ENCODE data around the gene GUCA2B.

GUCA2B gene

DNA sequence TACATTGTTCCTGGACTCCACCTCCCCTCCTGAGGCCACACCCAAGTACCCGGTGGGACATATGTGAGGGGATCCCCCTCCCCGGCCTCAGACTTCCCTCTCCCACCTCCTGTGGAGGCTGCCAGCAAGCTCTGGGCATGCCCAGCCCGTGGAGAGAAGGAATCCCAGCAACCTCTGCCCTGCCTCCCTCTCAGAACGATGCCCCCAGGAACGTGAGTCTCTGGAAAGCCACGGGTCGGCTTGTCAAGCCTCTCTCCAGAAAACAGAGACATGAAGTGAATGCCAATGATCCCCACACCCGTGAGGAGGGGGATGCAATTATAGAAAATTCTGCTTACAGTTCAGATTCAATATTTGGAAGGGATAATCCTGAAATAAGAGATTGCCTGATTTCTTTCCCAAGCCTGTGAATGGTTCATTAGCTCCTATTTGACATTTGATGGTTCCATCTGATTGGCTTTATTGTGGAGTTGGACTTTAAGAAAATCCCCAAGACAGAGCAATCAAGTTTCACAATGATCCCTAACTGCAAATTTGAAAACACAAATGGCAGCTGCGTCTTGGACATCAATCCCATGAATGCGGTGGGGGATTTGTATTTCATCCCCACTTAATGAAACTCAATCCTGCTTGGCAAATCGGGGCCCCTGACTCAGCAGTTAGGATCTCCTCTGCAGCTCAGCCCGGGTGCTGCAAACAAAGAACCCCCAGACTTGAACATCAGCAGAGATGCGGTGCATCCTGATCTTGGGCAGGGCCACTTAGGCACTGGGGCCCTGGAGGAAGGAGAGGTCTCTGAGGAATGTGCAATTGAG, 9.1 kb upstream of the GUCA2B start:
- no peak for DNase-seq

DNA sequence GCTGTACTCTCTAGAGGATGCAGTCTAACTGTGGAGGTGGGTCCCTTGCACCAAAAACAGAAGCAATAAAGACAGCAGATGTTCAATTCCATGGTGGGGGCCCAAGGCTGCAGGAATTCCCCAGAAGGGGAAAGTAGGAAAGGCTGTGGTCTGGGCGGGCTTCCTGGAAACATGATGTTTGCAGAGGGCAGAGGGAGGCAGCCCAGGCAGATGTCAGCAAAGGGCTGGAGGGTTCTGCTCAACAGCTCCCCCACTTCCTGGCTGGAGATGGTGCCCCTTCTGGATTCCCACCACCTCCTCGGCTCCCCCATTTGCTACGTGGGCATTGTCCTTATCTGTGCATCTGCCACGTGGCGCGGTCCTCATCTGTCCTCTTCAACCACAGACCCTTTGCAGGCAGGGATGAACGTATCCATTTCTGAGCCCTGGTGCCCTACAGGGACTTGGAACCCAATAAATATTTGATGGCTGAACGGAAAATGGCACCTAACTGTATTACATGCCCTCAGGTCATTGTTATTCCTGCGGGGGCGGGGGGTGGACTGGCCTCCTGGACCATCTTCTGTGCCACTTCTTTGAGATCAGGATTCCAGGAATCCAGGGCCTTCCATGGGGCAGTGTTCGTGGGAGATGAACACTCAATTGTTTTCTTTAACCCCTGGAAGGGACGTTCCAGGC, 8.4 kb upstream of the GUCA2B start:
- DNase-seq, result no peak

DNA sequence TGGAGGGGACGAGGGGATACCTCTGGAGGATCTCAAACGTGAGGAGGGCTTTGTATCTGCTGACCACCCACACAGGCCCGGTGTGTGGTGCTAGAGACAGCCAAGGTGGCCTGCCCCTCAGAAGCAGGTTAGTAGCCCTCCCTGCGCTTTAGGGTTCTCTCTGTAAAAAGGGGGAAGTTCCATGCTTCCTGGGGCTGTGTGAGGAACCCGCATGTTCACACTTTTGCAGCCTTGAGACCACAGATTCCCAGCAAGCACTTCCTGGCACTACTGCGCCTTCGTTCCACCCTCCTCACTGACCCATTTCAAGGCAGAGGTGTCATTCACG, 7.9 kb upstream of the GUCA2B start:
- no peak for DNase-seq

DNA sequence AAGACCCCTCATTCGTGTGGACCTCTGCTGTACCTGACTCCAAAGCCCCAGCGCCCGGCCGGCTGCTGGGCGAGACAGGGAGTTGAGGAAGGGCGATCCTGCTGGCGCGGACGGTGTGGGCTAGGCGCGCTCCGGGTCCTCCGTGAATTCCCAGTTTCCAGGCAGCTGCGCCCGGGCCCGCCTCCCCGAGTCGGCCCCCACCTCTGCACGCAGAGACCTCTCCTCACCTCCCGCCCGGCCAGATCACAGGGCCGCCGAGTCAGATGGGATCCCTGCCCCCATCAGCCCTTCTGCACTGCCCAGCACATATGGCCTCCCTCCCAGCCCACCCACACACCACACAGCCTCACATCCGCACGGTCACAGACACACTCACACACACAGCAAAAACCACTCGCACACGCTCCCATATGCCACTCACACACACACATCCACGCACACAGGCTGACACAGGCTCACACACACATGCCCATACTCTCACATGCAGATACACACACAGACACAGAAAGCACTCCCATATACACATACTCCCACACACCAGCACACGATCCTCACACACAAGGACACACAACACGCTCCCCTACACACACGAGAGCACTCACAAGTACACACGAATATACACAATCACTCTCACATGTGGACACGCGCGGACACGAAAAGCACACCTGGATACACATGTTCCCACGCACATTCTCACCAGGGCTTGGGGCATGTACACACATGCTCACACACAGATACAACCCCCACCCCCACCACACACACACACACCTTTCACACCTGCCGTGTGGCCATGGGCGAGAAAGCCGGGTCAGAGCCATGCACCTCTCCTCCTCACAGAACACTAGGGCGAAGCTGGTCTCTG, 7.2 kb upstream of the GUCA2B start:
- DNase-seq, result no peak

DNA sequence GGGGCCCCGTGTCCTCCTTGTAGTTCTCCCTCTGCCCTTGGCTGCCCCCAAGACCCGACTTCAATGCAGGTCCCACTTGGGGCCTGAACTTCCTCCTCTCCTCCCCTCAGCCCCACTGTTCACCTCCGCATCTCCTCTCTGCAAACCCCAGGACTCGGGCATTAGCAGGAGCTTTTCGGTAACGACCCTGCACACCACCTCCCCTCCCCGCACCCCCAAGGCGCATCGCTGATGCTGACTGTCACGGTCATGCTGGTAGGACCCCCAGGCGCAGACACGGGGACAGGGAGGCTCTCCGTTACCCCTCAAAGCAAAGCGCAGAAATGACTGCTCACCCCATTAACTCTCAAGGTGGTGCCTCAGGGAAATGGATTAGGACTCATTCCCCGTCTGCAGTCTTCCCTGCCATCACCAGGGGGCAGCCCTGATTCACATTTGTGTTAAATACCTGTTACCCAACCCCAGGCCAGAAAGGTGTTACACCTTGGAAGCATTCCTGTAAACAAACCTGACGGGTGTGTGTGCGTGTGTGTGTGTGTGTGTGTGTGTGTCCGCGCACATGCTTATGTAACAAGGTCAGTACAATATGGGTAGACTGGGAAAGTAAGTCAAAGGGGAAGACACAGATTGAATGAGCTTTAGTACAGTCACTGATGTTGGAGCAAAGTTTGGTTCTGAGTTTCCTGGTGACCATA, 6.4 kb upstream of the GUCA2B start:
- no peak for DNase-seq

DNA sequence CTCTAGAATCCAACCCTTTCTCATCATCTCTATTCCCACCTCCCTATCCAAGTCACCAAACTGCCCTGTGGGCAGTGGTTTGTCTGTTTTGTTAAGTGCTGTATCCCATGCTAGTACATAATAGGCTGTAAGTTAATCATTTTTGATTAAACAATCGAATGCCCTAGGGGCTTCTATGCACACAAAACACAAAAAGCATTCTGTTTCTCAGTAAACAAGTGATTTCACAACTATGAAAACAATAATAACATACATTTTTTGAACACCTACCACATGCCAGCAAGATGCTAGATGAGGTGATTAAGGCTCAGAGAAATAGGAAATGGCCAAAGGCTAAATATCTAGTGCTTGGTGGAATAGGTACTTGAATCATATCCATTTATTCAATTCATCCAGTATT, 5.0 kb upstream of the GUCA2B start:
- DNase-seq, result no peak

DNA sequence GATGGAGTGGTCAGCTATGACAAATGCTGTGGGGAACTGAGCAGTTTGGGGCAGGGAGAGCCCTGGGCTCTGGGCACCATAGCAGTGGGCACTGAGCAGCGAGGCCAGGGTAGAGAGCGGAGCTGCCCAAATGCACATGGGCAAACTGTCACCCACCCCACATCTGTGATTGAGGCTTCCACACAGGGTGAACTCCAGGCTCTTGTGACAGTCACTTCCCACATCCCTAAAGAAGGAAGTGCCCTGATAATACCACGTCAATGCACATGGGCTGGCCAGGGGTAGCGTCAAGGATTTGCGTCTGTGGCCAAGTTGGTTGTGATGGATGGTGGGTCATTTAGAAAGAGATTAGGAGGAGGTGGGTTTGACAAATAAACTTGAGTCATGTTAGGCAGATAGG, 2.6 kb upstream of the GUCA2B start:
- no peak for DNase-seq

DNA sequence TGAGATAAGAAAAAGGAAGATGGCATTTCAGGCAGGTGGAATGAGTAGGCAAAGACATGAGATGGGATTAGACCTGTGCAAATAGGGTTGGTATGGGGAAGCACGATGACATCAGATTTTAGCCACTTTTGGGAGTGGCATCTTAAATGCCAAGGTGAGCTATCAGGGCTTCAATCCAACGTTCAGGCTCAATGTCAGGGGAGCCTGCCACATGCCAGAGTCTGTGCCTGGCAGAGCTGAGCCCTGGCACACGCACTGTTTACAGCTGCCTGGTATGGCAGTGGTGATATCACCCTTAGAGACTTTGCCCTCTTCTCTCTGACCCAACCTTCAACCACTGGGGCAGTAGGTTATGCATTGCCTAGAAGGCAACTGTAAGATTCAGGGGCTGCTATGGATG, 1.1 kb upstream of the GUCA2B start:
- no peak for DNase-seq

DNA sequence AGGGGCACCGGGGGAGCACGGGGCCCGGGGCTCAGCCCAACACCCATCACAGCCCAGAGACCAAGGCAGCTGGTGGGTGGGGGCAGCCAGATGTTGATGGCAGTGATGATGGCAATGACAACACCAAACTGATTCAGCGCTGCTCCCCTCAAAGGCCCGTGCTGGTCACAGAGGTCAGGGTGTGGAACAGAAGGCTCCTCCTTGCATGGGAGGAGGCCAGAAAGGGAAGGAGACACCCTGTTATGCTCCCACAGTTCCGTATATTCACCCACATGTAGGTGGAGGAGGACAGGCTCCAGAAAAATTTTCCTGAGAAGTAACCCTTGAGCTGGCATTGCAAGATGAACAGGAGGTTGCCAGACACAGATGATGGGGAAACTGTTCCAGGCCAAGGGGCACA, 414 bp downstream of the GUCA2B start:
- no peak for DNase-seq

DNA sequence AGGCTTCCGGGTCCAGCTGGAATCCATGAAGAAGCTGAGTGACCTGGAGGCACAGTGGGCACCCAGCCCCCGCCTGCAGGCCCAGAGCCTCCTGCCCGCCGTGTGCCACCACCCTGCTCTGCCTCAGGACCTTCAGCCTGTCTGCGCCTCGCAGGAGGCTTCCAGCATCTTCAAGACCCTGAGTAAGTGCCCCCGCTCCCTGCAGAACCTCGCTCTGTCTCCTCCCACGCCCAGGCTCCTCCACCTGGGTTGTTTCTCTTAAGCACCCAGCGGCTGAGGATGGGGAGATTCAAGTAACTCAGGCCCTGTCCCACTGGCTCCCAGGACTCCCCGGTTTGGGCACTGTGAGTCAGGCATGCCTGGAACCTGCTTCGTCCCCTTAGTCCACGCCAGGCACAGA, 1.5 kb downstream of the GUCA2B start:
- no peak for DNase-seq

DNA sequence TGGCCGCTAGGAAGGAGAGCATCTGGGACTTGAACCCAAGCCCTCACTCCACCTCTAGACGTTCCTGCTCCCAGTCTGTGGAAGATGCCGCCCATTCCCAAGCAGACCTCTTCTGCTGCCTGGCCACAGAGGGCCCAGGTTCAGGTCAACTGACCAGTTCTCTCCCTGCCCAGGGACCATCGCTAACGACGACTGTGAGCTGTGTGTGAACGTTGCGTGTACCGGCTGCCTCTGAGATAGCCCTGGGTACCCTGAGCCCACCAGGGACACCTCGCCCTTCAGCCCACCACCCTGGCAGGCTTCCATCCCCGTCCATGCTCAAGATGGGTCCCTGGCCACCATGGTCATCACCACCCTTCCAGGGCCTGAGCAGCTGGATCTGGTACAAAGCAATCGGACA, 2.2 kb downstream of the GUCA2B start:
- DNase-seq, result no peak

DNA sequence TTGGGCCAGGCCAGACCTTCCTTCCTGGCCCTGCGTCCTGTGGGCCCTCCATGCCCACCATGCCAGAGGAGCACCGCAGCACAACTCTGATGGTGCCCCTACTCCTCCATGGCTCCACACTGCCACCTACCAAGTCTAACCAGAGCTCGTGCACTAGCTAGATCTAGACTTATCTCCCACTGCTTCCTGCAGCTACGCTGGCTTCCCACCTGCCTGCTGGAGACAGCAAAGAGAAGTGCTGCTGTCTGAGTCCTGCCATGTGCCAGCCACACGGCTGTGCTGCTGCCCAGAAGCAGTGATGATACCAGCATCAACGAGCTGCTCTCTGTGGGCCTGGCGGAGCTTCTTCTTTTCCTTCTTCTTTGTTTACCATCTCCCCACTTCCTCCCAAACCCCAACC, 4.5 kb downstream of the GUCA2B start:
- DNase-seq, result peak; percentile 46

DNA sequence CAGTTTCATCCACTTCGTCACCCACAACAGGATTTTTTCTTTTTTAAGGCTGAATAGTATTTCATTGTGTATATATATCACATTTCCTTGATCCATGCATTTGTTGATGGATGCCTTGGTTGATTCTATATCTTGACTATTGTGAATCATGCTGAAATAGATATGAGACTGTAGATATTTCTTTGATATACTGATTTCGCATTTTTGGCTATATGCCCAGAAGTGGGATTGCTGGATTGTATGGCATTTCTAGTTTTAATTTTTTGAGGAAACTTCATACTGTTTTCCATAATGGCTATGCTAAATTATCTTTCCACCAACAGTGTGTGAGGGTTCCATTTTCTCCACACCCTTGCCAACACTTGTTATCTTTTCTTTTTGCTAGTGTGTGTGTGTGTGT, 5.0 kb downstream of the GUCA2B start:
- DNase-seq, result no peak

DNA sequence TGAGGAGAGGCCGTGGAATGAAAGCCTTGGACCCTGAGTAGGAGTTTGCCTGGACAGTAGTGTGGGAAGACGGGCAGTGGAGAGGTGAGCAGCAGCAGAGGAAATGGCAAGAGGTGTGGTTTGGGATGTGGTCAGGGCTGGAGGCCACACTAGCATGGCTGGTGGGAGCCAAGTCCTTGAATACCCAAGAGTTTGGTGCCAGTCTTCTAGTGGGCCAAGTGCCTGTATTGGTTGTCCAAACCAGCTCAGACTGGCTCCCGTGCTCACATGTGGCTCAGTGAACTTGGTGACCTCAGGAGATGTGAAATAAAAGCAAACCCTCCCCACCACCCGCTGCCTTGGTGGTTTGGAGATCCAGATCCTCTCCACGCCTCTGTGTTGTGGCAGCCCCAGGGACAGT, 9.0 kb downstream of the GUCA2B start:
- DNase-seq, result no peak

DNA sequence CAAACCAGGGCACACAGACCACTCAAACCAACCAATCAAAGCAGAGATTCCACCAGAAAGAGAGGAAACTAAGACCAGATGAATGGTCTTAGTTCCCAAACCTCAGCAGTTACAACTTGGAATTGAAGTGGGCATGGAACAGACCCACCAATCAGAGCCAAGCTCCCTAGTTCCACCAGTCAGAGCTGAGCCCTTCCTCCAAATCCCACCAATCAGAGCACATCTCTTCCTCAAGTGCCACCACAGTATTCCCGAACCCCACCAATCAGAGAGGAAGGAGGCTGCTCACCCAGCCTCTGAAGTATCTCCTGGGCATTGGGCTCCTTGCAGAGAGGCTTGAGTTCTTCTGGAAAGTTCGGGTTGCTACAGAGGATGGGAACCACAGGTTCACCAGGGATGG, 9.9 kb downstream of the GUCA2B start:
- no peak for DNase-seq

DNA sequence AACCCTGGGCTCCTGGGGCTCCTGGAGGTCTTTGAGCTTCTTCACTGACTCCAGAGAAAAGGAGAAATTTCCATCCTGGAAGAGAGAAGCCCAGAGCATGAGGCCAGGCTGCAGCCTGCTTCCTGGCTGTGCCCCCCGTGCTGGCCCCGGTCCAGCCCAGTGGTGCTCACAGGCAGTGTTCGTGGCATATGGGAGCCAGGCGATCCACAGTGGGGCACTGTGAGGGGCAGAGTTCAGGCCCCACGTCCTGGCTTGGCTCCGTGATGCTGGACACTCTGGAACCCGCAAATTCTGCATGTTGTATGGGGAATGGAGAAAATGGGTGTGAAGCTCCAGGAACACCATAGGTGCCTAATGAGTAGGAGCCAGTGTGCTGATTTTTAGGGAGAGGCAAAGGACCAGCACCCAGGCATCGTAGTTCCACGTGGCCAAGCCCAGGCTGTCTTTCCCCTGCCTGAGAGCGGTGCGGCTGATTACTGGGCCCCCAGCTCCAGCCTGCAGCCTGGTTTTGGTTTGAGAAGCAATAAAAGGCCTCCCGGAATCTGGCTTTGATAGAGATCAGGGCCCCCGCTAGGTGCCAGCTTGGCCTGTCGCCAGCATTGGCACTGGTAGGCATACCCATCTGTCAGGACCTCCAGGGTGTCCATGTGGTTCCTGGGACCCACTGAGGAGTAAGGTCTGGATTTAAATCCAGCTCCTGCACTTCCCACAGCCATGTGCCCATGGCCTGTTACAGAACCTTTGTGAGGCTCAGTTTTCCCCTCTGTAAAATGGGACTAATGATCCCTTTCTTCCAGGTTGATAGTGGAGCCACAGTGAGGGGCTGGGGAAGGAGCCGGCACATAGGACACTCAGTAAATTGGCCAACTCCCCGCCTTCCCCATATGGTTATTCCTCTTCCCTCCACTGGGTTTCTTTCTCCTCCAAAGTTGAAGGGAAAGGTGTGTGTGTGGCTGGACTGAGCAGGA, 10.6 kb downstream of the GUCA2B start:
- DNase-seq, result no peak

DNA sequence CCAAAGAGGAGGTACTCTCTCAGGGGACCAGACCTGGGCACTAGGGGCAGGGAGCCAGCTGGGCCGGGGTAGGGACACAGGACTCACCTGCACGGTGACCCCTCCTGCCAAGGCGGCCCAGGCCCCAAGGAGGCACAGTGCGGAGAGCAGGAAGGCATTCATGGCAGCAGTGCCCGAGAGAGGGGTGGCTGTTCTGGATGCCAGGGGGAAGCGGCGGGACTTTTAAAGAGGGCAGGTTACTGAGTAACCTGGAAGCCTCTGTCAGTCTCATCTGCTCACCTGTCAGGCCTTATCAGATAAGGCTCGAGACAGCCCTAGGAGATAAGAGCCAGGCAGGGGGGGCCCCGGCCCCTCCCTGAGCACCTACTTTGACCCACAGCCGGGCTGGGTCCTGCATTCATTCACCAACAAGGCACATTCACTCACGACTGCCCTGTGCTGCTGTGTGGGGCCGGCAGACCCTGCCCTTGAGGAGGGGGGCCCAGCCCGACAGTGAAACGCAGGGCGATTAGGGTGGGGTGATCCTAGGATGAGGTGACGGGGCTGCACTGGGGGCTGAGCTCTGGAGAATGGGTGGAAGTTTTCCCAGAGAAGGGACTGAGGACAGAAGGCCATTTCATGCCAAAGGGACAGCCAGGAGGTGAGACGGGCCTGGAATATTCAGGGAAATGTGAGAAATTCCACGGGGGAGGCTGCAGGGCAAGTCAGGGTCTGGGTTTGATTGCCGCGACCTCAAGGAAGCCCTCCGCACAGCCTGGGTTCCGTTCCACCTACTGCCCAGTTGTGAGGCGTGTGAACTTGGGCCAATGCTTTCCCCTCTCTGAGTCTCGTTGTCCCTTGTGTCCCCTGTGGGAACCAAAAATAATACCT, 11.6 kb downstream of the GUCA2B start, which contains the start of gene GUCA2A:
GUCA2A (minus strand) TSS at position 195 of the 870 bp plus-strand sequence; CDS start at position 162, 33 bp downstream.
- no peak for DNase-seq

DNA sequence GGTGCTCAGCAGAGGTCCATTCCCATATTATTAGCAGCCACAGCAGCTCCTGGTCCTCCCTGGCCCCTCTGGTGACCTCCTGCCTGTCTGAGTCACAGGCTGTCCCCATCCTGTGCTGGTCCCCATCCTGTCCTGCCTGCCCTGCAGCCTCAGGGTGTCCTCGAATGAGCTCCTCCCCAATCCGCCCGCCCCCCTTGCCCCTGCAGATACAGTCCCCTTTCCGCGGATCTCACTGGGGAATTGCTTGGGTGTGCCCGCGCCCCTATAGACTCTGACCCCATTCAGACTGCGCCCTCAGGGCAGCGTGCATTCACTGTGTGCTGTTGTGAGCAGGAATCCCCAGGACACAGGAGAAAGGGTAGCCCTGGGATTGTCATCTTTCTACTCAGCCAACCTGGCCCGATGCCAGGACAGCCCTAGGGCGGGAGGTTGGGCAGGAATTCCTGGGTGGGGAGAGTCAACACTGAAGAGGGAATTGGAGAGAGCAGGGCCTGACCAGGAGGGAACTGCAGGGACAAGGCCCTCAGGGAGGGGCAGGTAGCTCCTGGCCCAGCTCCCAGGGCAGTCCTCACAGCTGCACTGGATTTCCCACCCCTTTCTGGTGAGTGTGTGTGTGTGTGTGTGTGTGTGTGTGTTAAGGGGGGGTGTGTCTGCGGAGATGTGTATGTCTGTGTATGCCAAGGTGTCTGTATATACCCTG, 12.5 kb downstream of the GUCA2B start:
- DNase-seq, result no peak

DNA sequence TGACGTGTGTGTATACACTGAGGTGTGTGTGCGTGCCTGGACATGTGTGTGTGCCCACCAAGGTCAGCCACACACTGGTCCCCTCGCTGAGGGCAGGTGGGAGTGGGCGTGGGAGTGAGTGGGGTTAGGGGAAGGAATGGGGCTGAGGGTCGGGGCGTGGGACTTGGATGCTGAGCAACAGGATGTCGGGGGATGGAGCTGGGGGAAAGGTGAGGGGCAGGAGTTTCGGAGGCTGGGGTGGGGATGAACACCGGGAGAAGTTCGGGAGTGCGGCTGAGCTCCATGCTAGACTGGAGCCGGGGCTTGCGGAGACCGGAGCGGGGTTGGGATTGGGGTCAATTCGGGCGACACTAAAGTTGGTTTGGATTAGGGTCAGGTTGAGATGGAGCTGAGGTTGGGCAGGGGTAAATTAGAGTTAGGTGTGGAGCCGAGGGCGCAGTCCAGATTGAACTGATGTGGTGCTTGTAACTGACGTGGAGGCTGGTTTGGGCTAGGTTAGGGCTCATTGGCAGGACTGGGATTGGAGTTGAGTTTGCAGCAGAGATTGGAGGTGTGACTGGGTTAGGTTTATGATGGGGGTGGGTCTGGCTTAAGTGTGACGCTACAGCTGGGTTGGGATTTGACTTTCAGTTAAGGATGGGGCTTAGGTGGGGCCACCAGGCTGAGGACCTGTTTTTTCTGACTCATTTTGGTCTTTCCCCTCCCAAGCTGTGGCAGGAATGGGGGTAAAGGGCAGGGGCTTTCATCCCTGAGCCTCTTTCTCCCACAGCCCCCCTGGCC, 14.6 kb downstream of the GUCA2B start:
- no peak for DNase-seq

DNA sequence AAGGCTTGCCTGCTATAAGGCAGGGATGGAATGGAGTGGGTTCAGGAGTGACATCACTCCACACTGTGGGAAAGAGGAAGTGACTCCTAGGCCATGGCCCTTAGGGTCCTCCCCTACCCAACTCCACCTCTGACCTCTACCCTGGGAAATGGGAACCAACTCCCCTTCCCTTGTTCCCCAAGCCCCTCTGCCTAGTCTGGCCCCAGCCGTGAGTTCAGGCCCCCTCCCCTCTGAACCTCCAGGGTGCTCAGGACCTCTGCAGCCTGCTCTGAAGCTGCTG, 15.1 kb downstream of the GUCA2B start:
- DNase-seq, result no peak

Measured in KG1 (cell line).